WTC11 (cell line): ENCODE data around the gene PDE1A. TPM values are rescaled to one million over a fixed set of nuclear protein-coding genes. Genes with fewer than 3 reads are reported as not detected.

Experiments used
- ATAC-seq: fragments of 200-7000 bp; cut with Tn5 transposase; 2 replicates; pipeline ENCODE4 v1.10.0; 2021; ENCODE audit warnings: mild to moderate bottlenecking, moderate library complexity
- CTCF ChIA-PET: fragments of 300-600 bp; sonication (Branson Sonifier 250); formaldehyde crosslinking; loops from one replicate; lab custom pipeline; 2021; ENCODE audit warnings: antibody characterized with exemption; lab: Charles Lee
- POLR2A ChIA-PET: fragments of 350-600 bp; sonication (Branson Sonifier 250); formaldehyde crosslinking; loops from one replicate; lab custom pipeline; 2021; ENCODE audit warnings: antibody characterized with exemption; lab: Charles Lee
- DNase-seq: peaks from one replicate; pipeline ENCODE4 v3.0.0; 2021; ENCODE audit warnings: low spot score
- H3K27ac Mint-ChIP-seq: 2 replicates; pipeline ENCODE4 v1.8.0; 2021; ENCODE audit warnings: mixed read lengths
- H3K27me3 Mint-ChIP-seq: 2 replicates; pipeline ENCODE4 v1.8.0; 2021; ENCODE audit warnings: low read depth, mild to moderate bottlenecking, moderate library complexity, mixed read lengths
- H3K36me3 Mint-ChIP-seq: 2 replicates; pipeline ENCODE4 v1.8.0; 2021; ENCODE audit warnings: mixed read lengths
- H3K4me1 Mint-ChIP-seq: 2 replicates; pipeline ENCODE4 v1.8.0; 2022; ENCODE audit warnings: mixed read lengths
- H3K4me3 Mint-ChIP-seq: 2 replicates; pipeline ENCODE4 v1.8.0; 2021; ENCODE audit warnings: mild to moderate bottlenecking, moderate library complexity, mixed read lengths
- H3K9me3 Mint-ChIP-seq: 2 replicates; pipeline ENCODE4 v1.8.0; 2021; ENCODE audit warnings: mixed read lengths
- CREM ChIP-seq: sonication (generic); formaldehyde crosslinking; IDR thresholded peaks from 2 replicates; pipeline ENCODE4 v1.8.1; 2022; ENCODE audit warnings: mild to moderate bottlenecking, missing genetic modification reagents, moderate library complexity
- EMX1 ChIP-seq: fragments of 250-450 bp; sonication (Bioruptor Pico); IDR thresholded peaks from 2 replicates; pipeline ENCODE4 v1.8.0; 2021; ENCODE audit warnings: mild to moderate bottlenecking
- FOXP1 ChIP-seq: sonication (generic); formaldehyde crosslinking; IDR thresholded peaks from 2 replicates; pipeline ENCODE4 v1.8.0; 2022; ENCODE audit warnings: missing genetic modification reagents, mild to moderate bottlenecking, moderate library complexity, borderline replicate concordance
- JAZF1 ChIP-seq: fragments of 250-450 bp; sonication (Bioruptor Pico); IDR thresholded peaks from 2 replicates; pipeline ENCODE4 v1.9.0; 2021; ENCODE audit warnings: moderate library complexity, mild to moderate bottlenecking, inconsistent platforms
- ZMAT4 ChIP-seq: fragments of 250-450 bp; sonication (Bioruptor Pico); IDR thresholded peaks from 2 replicates; pipeline ENCODE4 v1.9.0; 2021; ENCODE audit warnings: mild to moderate bottlenecking
- ZNF138 ChIP-seq: sonication (generic); formaldehyde crosslinking; conservative IDR thresholded peaks from 2 replicates; pipeline ENCODE4 v1.8.1; 2022; ENCODE audit warnings: mild to moderate bottlenecking, moderate library complexity, missing genetic modification reagents
- ZNF396 ChIP-seq: fragments of 250-450 bp; sonication (Bioruptor Pico); IDR thresholded peaks from 2 replicates; pipeline ENCODE4 v1.8.0; 2021; ENCODE audit warnings: mild to moderate bottlenecking, moderate library complexity, borderline replicate concordance
- ZNF423 ChIP-seq: fragments of 250-450 bp; sonication (Bioruptor Pico); IDR thresholded peaks from 2 replicates; pipeline ENCODE4 v2.1.2; 2022; ENCODE audit warnings: mild to moderate bottlenecking, moderate library complexity
- ZNF512 ChIP-seq: sonication (generic); formaldehyde crosslinking; IDR thresholded peaks from 2 replicates; pipeline ENCODE4 v1.8.1; 2022; ENCODE audit warnings: missing genetic modification reagents, borderline replicate concordance
- total RNA-seq: library from RNA; stranded (reverse); gene quantifications from 3 replicates; pipeline ENCODE4 v1.2.3, GENCODE V29; 2021
- TF ChIP-seq, protein P1 (sequence below): sonication (generic); formaldehyde crosslinking; IDR thresholded peaks from 2 replicates; pipeline ENCODE4 v1.8.0; 2022; ENCODE audit warnings: mild to moderate bottlenecking, missing genetic modification reagents
- TF ChIP-seq, protein P2 (sequence below): sonication (generic); formaldehyde crosslinking; IDR thresholded peaks from 2 replicates; pipeline ENCODE4 v1.8.1; 2022; ENCODE audit warnings: mild to moderate bottlenecking, missing genetic modification reagents, moderate library complexity, borderline replicate concordance
- TF ChIP-seq, protein P3 (sequence below): sonication (generic); formaldehyde crosslinking; IDR thresholded peaks from 2 replicates; pipeline ENCODE4 v1.8.0; 2023; ENCODE audit warnings: mild to moderate bottlenecking, missing genetic modification reagents
- TF ChIP-seq, protein P4 (sequence below): sonication (generic); formaldehyde crosslinking; IDR thresholded peaks from 2 replicates; pipeline ENCODE4 v1.8.1; 2023; ENCODE audit warnings: mild to moderate bottlenecking, missing genetic modification reagents

The PDE1A gene
- total RNA-seq, 1 experiment from 2014 or later: not detected

- TF ChIP-seq EMX1 (CRISPR knock-in tag): no peak
- TF ChIP-seq, protein P1, sequence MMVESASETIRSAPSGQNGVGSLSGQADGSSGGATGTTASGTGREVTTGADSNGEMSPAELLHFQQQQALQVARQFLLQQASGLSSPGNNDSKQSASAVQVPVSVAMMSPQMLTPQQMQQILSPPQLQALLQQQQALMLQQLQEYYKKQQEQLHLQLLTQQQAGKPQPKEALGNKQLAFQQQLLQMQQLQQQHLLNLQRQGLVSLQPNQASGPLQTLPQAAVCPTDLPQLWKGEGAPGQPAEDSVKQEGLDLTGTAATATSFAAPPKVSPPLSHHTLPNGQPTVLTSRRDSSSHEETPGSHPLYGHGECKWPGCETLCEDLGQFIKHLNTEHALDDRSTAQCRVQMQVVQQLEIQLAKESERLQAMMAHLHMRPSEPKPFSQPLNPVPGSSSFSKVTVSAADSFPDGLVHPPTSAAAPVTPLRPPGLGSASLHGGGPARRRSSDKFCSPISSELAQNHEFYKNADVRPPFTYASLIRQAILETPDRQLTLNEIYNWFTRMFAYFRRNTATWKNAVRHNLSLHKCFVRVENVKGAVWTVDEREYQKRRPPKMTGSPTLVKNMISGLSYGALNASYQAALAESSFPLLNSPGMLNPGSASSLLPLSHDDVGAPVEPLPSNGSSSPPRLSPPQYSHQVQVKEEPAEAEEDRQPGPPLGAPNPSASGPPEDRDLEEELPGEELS (CRISPR knock-in tag): no peak
- no peak for TF ChIP-seq ZNF512 (CRISPR knock-in tag)
- TF ChIP-seq, protein P2, sequence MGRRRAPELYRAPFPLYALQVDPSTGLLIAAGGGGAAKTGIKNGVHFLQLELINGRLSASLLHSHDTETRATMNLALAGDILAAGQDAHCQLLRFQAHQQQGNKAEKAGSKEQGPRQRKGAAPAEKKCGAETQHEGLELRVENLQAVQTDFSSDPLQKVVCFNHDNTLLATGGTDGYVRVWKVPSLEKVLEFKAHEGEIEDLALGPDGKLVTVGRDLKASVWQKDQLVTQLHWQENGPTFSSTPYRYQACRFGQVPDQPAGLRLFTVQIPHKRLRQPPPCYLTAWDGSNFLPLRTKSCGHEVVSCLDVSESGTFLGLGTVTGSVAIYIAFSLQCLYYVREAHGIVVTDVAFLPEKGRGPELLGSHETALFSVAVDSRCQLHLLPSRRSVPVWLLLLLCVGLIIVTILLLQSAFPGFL: no peak
- Mint-ChIP-seq H3K27me3 (no peaks in the 10 kb centered on the region), H3K27ac (no peak overlapping the region), H3K36me3 (no peaks in the 10 kb centered on the region), H3K4me3 (no peak overlapping the region), H3K9me3 (no peaks in the 10 kb centered on the region), H3K4me1 (peaks cover 9% of the 10 kb centered on the region)
- ATAC-seq (peak; percentile 72), DNase-seq (no peak)
- POLR2A ChIA-PET: no interaction called here
- CTCF ChIA-PET: interaction anchor here (1.2 kb wide), 1 partner anchor 20 kb away, joined by 3 read pairs; no protein-coding TSS in a partner anchor
These were observed 205.8 kb downstream of the PDE1A start for GRCh38 chr2:182220998-182221397.

DNA sequence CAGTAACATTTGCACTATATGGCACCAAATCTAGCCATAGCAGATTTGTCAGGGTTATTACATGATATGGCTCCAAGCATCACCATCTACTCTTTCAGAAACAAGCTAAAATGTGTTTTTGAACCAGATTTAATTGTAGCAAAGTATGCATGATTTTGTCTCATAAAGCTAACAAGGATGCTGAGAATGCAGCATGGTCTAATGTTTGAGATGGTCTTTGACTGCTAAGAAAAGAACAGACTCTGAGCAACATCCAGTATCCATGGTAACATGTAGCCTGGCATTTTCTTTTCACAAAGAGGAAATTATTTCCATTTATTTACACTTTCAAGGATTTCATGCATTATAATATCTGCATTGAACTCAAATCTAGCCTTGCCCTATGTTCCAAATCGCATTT lies 206.5 kb downstream of the PDE1A start:
- POLR2A ChIA-PET: no interaction called here
- H3K27ac Mint-ChIP-seq: no peak overlapping the region
- CTCF ChIA-PET: interaction anchor here (1.2 kb wide), 1 partner anchor 21 kb away, joined by 3 read pairs; no protein-coding TSS in a partner anchor
- DNase-seq (no peak), ATAC-seq (no peak)
- H3K27me3 Mint-ChIP-seq: no peaks in the 10 kb centered on the region
- H3K4me1 Mint-ChIP-seq: peaks cover 9% of the 10 kb centered on the region
- H3K9me3 Mint-ChIP-seq: no peaks in the 10 kb centered on the region
- TF ChIP-seq, protein P3, sequence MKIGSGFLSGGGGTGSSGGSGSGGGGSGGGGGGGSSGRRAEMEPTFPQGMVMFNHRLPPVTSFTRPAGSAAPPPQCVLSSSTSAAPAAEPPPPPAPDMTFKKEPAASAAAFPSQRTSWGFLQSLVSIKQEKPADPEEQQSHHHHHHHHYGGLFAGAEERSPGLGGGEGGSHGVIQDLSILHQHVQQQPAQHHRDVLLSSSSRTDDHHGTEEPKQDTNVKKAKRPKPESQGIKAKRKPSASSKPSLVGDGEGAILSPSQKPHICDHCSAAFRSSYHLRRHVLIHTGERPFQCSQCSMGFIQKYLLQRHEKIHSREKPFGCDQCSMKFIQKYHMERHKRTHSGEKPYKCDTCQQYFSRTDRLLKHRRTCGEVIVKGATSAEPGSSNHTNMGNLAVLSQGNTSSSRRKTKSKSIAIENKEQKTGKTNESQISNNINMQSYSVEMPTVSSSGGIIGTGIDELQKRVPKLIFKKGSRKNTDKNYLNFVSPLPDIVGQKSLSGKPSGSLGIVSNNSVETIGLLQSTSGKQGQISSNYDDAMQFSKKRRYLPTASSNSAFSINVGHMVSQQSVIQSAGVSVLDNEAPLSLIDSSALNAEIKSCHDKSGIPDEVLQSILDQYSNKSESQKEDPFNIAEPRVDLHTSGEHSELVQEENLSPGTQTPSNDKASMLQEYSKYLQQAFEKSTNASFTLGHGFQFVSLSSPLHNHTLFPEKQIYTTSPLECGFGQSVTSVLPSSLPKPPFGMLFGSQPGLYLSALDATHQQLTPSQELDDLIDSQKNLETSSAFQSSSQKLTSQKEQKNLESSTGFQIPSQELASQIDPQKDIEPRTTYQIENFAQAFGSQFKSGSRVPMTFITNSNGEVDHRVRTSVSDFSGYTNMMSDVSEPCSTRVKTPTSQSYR (CRISPR knock-in tag): no peak
- no peak for TF ChIP-seq JAZF1 (CRISPR knock-in tag)
- TF ChIP-seq ZNF396 (CRISPR knock-in tag): no peak
- no peak for TF ChIP-seq ZMAT4
- TF ChIP-seq, protein P4, sequence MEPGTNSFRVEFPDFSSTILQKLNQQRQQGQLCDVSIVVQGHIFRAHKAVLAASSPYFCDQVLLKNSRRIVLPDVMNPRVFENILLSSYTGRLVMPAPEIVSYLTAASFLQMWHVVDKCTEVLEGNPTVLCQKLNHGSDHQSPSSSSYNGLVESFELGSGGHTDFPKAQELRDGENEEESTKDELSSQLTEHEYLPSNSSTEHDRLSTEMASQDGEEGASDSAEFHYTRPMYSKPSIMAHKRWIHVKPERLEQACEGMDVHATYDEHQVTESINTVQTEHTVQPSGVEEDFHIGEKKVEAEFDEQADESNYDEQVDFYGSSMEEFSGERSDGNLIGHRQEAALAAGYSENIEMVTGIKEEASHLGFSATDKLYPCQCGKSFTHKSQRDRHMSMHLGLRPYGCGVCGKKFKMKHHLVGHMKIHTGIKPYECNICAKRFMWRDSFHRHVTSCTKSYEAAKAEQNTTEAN: no peak
- H3K4me3 Mint-ChIP-seq: no peak overlapping the region
- H3K36me3 Mint-ChIP-seq: no peaks in the 10 kb centered on the region

DNA sequence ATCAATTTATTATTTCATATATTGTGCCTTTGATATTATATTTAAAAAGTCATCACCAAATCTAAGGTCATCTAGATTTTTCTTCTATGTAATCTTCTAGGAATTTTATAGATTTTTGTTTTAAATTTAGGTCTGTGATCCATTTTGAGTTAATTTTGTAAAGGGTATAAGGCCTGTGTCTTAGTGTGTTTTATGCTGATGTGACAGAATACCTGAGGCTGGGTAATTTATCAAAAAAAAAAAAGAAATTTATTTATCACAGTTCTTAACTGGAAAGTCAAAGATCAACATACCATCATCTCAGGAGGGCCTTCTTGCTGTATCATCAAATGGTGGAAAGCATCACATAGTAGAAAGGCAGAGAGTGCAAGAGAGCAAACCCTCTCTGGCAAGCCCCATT lies 216.2 kb downstream of the PDE1A start:
- CTCF ChIA-PET: no interaction called here
- no peaks in the 10 kb centered on the region; the same call in 1 of the 2 replicates for H3K27me3 Mint-ChIP-seq
- H3K36me3 Mint-ChIP-seq: peaks cover 14% of the 10 kb centered on the region
- H3K4me1 Mint-ChIP-seq: peaks cover 20% of the 10 kb centered on the region
- TF ChIP-seq CREM (no peak), FOXP1 (CRISPR knock-in tag) (no peak), ZNF138 (CRISPR knock-in tag) (no peak), ZNF423 (CRISPR knock-in tag) (no peak)
- H3K9me3 Mint-ChIP-seq: peaks cover 28% of the 10 kb centered on the region
- H3K4me3 Mint-ChIP-seq: no peak overlapping the region
- POLR2A ChIA-PET: no interaction called here
- ATAC-seq: no peak
- DNase-seq: no peak
- no peak overlapping the region for H3K27ac Mint-ChIP-seq
